GM10266 (cell line): Measurements from ENCODE around the gene PIGH.

Experiments used
- DNase-seq: peaks from one replicate; pipeline ENCODE4 v3.0.0; 2012; ENCODE audit errors: extremely low spot score
- TF ChIP-seq, protein P1 (sequence below): IDR thresholded peaks from 2 replicates; pipeline ENCODE4 v1.5.1; 2012; ENCODE audit warnings: mild to moderate bottlenecking, low read depth; ENCODE audit not compliant: control insufficient read depth, insufficient read depth; ENCODE audit errors: missing control alignments

Gene PIGH

DNA sequence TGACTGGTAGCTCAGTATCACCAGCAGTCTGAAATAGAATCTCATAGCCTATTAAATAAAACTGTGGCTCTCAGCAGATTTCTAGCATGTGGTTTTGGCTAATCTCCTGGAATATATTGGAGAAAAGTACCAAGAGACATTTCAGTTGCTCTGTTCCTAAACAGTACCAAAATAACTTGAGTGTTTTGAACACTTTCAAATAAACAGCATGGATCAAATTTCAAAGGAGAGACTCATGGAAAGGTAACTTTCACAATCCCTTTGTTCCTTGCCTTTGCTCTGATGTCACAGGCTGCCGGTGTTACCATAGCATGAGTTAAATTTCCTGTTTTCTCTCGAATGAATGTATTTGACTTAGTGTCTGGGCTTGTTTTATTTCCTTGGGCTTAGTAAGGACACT lies 23.0 kb upstream of the PIGH start:
- TF ChIP-seq, protein P1, sequence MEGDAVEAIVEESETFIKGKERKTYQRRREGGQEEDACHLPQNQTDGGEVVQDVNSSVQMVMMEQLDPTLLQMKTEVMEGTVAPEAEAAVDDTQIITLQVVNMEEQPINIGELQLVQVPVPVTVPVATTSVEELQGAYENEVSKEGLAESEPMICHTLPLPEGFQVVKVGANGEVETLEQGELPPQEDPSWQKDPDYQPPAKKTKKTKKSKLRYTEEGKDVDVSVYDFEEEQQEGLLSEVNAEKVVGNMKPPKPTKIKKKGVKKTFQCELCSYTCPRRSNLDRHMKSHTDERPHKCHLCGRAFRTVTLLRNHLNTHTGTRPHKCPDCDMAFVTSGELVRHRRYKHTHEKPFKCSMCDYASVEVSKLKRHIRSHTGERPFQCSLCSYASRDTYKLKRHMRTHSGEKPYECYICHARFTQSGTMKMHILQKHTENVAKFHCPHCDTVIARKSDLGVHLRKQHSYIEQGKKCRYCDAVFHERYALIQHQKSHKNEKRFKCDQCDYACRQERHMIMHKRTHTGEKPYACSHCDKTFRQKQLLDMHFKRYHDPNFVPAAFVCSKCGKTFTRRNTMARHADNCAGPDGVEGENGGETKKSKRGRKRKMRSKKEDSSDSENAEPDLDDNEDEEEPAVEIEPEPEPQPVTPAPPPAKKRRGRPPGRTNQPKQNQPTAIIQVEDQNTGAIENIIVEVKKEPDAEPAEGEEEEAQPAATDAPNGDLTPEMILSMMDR, result no peak
- DNase-seq, result no peak

DNA sequence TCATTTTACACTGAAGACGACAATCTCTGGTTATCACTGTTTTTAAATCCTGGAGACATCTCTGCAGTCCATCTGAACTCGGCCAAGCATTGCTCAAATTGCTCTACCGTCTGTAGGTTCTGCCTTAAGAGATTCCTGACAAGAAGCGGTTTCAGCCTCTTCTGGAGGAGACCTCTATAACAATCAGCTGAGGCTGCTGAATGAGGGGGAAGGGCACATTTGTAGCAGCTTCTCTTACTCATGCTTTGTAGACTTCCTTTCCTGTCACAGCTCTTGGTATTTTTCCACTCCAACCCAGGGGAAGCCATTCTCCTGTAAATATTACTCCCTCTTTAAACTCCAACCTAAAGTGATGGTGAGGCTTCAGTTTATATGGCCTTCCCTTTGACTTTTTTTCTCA lies 22.6 kb upstream of the PIGH start:
- no peak for DNase-seq

DNA sequence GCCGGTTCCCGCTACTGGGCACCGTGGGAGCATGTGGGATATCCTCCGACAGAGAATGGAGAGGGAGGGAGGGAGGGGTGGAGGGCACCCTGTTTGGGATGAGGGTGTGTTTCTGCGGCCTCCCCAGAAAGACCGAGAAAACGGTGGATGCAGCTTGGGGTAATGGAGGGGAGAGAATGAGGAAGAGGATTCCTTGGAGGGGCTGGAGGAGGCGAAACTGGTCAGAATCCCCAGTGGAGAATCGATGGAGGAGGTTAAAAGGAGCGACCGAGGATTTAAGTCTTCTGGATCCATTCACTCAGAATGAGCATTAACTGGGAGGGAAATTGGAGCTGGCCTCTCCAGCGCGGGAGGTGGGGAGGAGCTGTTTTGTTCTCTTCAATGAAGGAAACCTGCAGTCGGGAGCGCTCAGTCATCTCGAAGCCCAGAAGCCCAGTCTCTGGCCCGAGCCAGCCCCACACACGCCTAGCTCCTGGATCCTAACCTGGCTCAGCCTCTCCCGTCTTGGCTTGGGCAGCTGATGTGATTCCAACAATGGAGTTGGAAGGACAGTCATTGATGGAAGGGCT lies 20.2 kb upstream of the PIGH start:
- TF ChIP-seq, protein P1, result no peak
- no peak for DNase-seq

More for the DNA sequence above, 22.6 kb upstream of the PIGH start:
- TF ChIP-seq, protein P1, result no peak

DNA sequence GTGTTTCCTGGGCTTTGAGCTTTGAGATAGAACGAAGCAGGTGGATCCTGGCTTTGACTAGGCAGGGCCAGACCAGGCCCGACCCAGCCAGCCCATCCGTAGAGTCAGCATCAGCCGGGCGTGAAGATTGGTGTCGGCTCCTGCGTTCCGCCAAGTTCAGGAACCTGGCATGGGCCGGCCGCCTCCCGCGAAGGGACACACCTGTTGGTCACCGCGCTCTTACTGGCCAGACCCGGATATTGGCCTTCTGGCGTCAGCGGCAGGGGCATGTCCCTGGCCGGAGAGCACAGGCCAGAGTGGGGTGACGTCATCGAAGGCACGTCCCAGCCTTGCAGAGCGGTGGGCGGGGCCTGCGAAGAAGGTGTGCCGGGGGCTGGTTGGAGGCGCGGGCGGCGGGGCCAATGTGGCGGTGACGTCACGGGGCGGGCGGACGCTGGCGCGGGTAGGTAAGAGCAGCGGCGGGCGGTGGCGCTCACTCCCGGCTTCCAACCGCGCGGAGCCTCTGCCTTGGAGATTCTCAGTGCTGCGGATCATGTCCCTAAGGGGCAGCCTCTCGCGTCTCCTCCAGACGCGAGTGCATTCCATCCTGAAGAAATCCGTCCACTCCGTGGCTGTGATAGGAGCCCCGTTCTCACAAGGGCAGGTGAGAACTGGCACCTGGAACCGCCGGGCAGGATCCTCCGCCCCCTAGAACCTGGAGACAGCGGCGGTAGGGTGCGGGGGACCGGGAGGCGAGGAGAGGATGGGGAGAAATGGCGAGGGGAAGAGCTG lies 19.6 kb upstream of the PIGH start, which contains the start of gene ARG2:
ARG2 (plus strand) TSS at position 475 of the 771 bp plus-strand sequence; CDS start at position 533, 58 bp downstream.
- peak; percentile 93 for DNase-seq
- TF ChIP-seq, protein P1, result peak; percentile 29

DNA sequence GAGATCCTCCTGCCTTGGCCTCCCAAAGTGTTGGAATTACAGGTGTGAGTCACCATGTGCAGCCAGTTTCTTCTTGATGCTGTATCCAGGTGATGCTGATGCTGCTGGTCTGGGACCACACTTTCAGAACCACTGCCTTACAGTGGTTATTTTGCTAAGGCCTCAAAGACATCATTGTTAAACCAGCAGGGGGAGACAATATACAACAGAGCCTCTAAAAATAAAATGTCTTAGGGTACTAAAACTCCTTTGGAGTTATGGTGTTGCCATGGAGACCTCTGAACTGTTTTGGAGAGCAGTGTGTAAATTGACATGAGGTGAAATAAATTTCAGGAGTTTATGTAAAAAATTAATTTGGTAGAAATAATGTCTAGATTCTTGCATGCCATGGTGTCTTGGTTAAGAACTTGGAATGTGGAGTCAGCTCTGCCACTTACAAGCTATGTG lies 18.6 kb upstream of the PIGH start:
- TF ChIP-seq, protein P1, result peak; percentile 60
- DNase-seq, result peak; percentile 72

DNA sequence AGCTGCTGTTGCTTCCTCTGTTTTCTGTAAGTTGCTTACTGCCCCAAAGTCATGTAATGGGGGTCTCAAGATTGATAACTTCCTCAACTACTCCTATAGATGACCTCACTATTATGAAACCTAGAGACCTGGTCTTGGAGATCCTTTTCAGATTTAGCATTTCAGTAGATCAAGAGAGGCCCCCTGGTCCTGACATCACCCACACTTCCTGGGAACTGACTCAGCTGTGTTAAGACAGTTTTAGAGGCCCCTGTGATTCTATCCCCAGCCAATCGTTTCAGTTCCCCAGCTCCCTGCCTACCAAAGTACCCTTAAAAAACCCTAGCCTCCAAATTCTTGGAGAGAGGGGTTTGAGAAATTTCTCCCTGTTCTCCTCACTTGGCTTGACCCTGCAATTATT lies 10.4 kb upstream of the PIGH start:
- no peak for DNase-seq
- TF ChIP-seq, protein P1, result no peak
